HG02798 (cell line): ENCODE measurements around the gene TRUB2.

Experiments used
- ATAC-seq: cut with Tn5 transposase; IDR thresholded peaks from one replicate; pipeline ENCODE4 v1.9.1; 2021; ENCODE audit warnings: mild to moderate bottlenecking; ENCODE audit not compliant: unreplicated experiment, poor library complexity

Gene TRUB2

DNA sequence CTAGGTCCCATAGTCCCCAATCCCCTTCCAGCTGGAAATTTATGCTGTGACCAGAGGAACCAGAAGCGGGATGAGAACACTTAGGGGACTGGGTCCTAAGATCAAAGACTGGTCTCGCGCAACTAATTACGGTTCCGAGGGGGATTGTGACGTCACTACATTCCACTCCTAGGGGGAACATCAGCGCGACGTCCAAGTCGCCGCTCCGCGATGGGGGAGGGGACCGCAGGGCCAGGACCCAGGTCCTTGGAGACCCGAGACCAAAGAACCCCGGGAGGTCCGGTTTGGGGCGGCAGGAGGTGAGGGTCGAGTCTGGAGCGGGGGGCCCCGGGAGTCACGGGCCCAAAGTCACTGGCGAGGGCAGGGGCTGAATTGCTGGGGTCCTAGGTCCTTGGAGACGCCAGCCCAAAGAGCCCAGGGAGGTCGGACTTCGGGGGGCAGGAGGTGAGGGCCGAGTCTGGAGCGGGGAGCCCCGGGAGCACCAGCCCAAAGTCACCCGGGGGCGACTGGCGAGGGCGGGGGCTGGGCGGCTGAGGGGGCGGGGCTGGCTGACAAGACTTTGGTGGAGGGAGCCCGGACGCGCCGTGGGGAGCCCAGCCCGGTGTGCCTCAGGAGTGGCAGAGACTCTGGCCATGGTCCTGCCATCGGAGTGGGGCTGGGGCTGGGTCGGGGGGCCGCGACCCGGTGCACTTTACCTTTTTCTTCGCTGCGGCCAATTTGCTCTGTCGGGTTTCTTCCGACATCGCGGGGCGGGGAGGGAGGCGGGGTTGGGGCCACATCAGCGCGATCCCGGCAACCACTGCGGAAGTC, 46.8 kb downstream of the TRUB2 start, which contains the start of gene GOLGA2:
GOLGA2 (minus strand) TSS at position 810 of the 810 bp plus-strand sequence; CDS start at position 779, 31 bp downstream.
- ATAC-seq, result peak; percentile 57

DNA sequence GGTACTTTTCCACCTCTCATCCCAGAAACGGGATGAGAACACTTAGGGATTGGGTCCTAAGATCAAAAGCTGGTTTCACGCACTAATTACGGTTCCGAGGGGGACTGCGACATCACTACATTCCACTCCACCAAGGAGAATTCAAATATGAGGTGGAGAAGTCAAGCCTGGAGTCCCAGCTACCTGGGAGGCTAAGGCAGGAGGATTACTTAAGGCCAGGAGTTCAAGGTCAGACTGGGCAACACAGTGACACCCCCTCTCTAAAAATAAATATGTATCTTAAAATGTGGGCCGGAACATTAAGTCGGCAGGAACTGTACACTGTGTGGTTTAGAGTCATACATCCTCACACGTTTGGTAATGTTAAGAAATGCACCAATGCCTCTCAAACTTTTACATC, 48.0 kb downstream of the TRUB2 start:
- no peak for ATAC-seq

DNA sequence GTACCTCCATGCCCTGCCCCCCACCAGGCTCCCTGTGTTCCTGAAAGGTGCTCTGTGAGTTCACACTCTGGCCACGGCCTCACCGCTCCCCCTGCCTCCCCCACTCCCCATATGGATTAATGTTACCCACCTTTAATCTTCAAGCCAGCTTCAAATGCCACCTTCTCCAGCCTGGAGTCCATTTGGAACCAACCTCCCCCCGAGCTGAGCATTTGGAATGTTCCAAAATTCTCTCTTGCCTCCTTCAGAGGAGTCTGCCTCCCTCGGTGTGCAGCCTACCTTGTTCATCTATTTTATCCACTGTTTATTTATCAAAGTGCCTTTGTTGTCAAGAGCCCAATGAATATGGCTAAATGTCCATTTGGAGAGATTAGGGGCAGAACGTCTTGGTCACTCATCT, 50.7 kb downstream of the TRUB2 start:
- ATAC-seq, result no peak

DNA sequence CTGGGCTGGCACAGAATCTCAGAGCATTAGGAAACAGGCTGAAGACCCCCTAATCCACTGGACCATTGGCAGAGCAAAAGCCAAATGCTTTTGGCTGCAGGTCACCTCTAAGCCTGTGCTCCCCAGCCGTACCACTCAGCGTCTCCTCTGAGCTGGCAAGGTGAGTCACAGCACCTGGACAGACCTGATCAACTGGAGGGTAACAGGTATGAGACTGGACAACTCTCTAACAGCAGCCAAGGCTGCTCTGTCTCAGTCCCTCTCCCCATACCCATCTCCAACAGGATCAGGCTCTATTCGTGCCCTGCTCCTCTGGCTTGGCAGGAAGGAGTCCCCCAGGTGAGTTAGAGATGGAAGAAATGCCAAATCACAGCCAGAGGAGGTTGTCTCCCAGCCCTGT, 51.1 kb downstream of the TRUB2 start:
- ATAC-seq, result no peak

DNA sequence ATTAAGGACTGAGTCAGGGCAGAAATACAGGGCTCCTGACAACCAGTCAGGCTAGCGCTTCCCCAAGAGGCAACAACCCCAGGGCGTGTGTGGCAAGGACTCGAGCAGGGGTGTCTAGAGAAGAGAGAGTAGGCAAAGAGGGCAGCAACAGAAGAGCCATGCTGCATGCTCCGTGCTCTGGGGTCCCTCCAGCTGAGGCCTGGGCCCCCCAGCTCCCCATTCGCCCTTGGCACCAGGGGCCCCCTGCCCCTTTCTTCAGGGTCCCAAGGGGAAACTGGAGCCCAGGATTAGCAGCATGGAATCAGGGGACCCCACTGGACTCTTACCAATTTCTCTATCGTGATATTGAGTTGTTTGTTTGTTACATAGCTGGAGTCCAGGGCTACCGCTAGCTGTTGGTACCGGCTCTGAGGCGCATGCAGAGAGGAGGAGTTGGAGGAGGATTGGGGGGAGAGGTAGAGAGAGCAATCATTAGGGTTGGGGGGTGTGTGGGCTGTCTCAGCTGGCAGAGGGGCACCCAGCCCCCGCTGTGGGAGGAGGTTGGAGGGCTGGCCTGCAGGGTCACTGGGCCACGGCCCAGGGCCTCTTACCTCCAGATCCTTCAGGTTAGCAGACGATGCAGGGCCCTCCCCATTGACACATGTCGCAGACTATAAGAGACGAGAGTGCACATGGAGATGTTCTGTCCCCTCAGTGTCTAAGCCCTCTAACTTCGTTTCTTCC, 55.2 kb downstream of the TRUB2 start:
- ATAC-seq, result no peak

DNA sequence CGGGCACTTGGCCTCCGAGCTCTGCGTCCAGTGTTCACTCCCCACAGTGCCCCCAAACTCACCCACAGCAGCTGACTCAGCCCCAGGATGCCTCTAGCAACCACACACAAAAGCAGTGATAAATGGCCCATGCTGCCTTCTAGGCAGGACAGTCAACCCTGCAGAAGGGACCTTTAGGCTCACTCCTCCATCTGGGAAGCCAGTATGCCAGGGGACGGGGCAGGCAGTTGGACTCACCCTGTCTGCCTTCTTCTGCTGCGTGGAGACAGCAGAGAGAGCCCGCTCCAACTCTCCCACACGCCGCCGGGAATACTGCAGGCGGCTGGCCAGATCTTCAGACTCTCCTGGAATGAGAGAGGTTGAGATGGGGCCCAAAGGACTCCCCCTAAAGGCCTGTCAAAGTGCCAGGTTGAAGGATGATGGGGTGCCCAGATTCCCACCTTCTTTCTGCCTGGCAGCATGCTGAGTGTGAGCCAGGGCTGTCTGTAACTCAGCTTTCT, 56.8 kb downstream of the TRUB2 start:
- ATAC-seq, result no peak

DNA sequence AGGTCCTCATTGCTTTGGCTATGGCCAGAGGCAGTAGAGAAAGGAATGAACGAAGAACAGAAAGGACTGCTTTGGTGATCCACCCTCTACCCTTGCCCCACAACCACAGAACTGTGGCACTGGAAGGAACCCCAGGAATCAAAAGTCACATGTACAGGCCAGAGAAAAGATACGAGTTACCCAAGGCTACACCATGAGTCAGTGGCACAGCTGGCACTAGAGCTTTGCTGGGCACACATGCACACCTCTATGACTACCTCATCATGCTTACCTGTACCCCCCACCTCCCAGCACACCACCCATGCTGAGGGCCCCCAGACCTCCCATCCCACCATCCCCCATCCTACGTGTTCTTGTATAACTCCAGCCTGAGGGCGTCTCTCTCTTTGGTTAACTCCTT, 59.6 kb downstream of the TRUB2 start:
- ATAC-seq, result no peak

DNA sequence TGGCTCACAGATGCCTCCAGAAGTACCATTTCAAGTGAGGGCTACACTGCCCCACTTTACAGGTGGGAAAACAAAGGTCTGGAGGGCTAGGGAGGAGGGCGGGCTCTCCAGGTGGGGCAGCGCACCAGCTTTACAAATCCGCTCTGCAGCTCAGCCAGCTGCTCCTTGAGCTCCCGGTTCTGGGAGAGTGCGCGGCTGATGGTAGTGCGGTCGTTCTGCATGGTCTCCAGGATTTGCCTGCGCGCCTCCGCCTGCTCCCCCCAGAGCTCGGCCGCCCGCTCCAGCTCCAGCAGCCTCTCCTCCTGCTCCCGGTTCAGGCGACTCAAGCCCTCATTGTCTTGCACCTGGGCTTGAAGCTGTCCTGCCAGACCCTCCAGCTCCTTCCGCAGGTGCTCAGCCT, 61.9 kb downstream of the TRUB2 start:
- no peak for ATAC-seq

DNA sequence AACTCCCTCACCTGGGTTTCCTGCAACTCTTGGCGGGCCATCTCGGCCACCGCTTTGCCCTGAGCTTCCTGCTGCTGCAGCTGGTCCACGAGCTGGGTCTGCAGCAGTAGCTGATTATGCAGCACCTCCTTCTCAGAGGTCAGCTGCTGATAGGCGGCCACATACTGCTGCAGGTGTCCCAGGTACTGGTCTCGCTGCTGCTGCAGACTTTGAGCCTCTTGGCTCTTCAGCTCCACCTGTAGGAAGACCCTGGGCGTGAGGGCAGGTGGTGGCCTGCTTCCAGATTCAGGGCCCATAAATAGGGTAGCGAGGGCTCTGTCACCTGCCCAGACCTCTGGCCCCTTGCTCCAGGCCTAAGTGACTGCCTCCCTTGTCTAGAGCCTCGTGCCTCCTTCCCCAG, 63.1 kb downstream of the TRUB2 start:
- ATAC-seq, result no peak

DNA sequence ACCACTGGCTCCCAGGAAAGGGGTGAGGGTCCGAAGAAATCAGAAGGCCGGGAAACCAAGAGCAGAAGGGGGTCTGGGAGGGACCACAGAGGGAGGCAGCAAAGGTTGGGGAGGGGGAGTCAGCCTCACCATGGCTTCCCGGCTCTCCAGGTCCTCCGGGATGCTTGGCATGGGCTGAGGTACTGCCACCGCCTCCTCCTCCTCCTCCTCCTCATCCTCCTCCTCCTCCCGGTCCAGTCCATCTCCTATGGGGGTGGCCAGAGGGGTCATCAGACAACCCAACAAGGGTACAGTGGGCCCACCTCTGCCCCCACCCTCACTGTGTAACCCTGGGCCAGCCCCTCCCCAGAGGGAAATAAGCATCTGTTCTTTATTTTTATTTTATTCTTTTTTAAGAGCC, 63.9 kb downstream of the TRUB2 start:
- no peak for ATAC-seq

DNA sequence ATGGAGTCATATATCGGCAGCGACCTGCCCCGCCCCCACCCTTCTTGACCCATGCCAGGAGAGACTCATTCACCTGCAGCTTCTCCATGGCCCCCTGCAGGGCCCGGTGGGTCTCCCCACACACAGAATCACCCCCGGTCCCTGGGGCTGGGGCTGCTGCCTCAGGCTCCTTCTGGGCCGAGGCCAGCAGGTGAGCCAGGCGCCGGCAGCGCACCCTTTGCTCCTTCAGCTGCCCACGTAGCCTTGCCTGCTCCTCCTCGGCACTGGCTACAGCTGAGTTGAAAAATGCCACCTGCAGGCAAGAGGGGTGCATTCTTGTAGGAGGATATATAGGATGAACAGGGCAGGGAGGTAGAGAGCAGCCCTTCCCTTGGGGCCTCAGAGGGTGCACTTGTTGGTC, 64.3 kb downstream of the TRUB2 start:
- ATAC-seq, result no peak

DNA sequence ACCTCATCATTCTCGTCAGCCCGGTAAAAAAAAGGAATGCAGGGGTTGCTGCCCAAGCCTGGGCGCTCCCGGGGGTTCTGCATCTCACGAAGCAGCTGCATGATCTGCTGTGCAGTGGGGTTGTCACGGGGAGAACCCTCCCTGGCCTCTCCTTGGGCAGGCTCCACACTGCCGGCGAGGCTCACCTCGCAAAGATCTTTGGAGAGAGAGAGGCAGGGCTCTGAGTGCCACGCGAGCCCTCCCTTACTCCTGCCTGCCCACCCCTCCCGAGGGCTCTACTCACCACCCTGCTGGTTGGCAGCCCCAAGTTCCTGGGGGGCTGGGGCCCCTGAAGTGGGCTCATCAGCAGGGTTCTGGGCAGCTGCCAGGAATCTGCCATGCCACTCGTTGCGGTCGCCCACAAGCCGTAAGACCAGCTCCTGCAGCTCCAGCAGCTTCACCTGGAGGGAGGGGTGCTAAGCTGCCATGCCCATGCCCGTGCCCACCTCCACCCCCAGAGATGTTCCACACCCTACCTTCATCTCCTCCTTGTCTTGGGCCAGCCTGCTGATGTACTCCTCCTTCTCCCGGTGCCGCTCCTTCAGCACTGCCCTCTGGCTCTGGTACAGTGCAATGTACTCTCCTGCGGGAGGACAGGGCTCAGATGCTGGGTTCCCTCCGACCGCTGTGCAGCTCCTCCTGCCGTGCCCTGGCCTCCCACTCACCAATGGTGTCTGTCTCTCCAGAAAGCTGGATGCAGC, 65.0 kb downstream of the TRUB2 start:
- ATAC-seq, result no peak
